ENCODE measurements around the gene PMEL.
"Not testable (repeated sequence)": the region's sequence is repeated elsewhere in the genome, so short reads cannot be mapped to it uniquely, and the experiment has no call there.

Gene PMEL

DNA sequence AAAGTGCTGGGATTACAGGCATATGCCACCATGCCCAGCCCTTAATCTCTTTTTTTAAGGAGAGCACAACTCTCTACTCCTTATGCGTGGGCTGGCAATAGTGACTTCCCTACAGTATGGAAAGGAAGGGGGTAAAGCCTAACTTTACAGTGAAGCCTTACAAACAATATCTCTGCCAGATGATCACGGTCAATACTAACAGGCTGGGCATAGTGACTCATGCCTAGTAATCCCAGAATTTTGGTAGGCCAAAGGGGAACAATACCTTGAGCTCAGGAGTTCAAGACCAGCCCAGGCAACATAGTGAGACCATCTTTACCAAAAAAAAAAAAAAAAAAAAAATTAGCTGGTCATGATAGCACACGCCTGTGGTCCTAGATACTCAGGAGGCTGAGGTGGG is 43.7 kb downstream of the PMEL start:
- H3K4me3 ChIP-seq (ENCODE audit: low read length), result no peak overlapping the region
- no peaks in the 10 kb centered on the region; the same call in 1 of the 2 replicates for H3K36me3 ChIP-seq (ENCODE audit: control insufficient read depth, insufficient read depth, low read length)
- no peaks in the 10 kb centered on the region for H3K4me1 ChIP-seq (ENCODE audit: control insufficient read depth, insufficient read depth, low read length)
- no CpG with 5 or more reads among the region's 3 CpGs for WGBS (ENCODE audit: insufficient coverage, insufficient read length)
- H3K9me3 ChIP-seq (ENCODE audit: control insufficient read depth, insufficient read depth, low read length), result no peaks in the 10 kb centered on the region
- no peak overlapping the region for H3K27ac ChIP-seq (ENCODE audit: low read length)
- no peaks in the 10 kb centered on the region for H3K27me3 ChIP-seq (ENCODE audit: control insufficient read depth, insufficient read depth, low read length)
- no peak for DNase-seq (ENCODE audit: low read depth, low spot score)

DNA sequence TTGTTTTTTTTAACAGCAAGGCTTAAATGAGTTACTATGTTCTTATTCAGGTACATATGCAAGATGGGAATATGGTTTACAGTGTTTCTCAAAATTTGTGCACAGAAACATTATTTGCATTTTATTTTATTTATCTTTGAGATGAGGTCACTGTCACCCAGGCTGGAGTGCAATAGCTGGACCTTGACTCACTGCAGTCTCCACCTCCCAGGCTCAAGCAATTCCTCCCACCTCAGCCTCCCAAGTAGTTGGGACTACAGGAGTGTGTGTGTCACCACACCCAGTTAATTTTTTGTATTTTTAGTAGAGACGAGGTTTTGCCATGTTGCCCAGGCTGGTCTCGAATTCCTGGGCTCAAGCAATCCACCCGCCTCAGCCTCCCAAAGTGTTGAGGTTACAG is 46.8 kb downstream of the PMEL start:
- WGBS (ENCODE audit: insufficient coverage, insufficient read length), result no CpG with 5 or more reads among the region's 3 CpGs
- not testable (repeated sequence) for H3K27ac ChIP-seq (ENCODE audit: low read length); H3K9me3 ChIP-seq (ENCODE audit: control insufficient read depth, insufficient read depth, low read length); H3K4me3 ChIP-seq (ENCODE audit: low read length); H3K36me3 ChIP-seq (ENCODE audit: control insufficient read depth, insufficient read depth, low read length); H3K27me3 ChIP-seq (ENCODE audit: control insufficient read depth, insufficient read depth, low read length); DNase-seq (ENCODE audit: low read depth, low spot score); H3K4me1 ChIP-seq (ENCODE audit: control insufficient read depth, insufficient read depth, low read length)

DNA sequence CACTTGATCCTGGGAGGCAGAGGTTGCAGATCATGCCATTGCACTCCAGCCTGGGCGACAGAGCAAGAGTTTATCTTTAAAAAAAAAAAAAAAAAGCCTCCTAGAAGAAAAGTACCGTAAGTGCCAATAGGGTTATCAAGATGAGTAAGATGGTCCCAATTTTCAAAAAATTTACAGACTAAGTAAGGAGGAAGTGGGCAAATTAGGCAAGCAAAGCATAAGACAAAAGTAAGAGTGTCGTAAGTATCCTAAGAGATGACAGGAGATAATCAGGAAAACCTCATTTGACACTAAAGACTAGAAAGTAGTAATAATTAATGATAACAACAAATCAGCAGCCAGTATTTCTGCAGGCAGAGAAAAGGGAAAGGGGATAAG is 50.4 kb downstream of the PMEL start:
- no peaks in the 10 kb centered on the region for H3K4me1 ChIP-seq (ENCODE audit: control insufficient read depth, insufficient read depth, low read length)
- DNase-seq (ENCODE audit: low read depth, low spot score), result no peak
- no peaks in the 10 kb centered on the region for H3K9me3 ChIP-seq (ENCODE audit: control insufficient read depth, insufficient read depth, low read length)
- no peaks in the 10 kb centered on the region for H3K36me3 ChIP-seq (ENCODE audit: control insufficient read depth, insufficient read depth, low read length)
- no peak overlapping the region for H3K4me3 ChIP-seq (ENCODE audit: low read length)
- no peak overlapping the region for H3K27ac ChIP-seq (ENCODE audit: low read length)
- H3K27me3 ChIP-seq (ENCODE audit: control insufficient read depth, insufficient read depth, low read length), result no peaks in the 10 kb centered on the region
- WGBS (ENCODE audit: insufficient coverage, insufficient read length), result no CpG with 5 or more reads among the region's 3 CpGs

DNA sequence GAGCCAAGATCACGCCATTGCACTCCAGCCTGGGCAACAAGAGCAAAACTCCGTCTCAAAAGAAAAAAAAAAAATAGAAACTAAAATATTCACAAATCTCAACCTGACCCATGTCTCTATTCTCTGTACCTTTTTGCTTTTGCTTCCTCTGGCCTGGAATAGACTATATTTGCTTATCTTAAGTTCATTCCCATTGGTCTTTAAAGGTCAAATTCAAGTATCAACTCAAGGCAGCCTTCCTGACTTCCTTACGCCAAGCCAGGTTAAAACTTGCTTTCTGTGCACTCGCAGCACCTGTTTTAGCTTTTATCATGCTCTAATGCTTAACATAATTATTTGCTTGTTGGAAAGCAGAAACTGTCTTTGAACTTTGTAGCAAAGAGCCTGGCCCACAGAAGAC is 52.9 kb downstream of the PMEL start:
- no peaks in the 10 kb centered on the region for H3K9me3 ChIP-seq (ENCODE audit: control insufficient read depth, insufficient read depth, low read length)
- no peak overlapping the region for H3K27ac ChIP-seq (ENCODE audit: low read length)
- H3K36me3 ChIP-seq (ENCODE audit: control insufficient read depth, insufficient read depth, low read length), result no peaks in the 10 kb centered on the region
- H3K4me1 ChIP-seq (ENCODE audit: control insufficient read depth, insufficient read depth, low read length), result no peaks in the 10 kb centered on the region
- DNase-seq (ENCODE audit: low read depth, low spot score), result no peak
- no peaks in the 10 kb centered on the region for H3K27me3 ChIP-seq (ENCODE audit: control insufficient read depth, insufficient read depth, low read length)
- no CpG with 5 or more reads among the region's 4 CpGs for WGBS (ENCODE audit: insufficient coverage, insufficient read length)
- no peak overlapping the region for H3K4me3 ChIP-seq (ENCODE audit: low read length)

DNA sequence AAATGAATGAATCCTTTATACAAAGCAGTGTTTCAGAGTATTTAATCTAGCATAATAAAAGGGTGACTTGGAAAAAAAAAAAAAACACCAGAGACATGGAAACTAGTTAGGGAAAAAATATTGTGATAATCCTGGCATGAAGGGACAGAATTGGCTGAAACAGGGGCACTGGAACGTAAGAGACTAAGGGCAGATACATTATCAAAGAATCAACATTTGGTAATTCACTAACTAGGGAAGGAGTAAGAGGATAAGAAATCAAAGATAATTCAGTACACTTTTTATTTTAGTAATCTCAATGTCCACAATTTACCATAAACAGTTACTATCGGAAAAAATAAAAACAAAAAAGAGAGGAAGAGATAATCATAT is 56.3 kb downstream of the PMEL start:
- Histone ChIP-seq H3K9me3 (ENCODE audit: control insufficient read depth, insufficient read depth, low read length) (no peaks in the 10 kb centered on the region), H3K4me1 (ENCODE audit: control insufficient read depth, insufficient read depth, low read length) (no peaks in the 10 kb centered on the region), H3K27me3 (ENCODE audit: control insufficient read depth, insufficient read depth, low read length) (no peaks in the 10 kb centered on the region), H3K27ac (ENCODE audit: low read length) (no peak overlapping the region), H3K4me3 (ENCODE audit: low read length) (no peak overlapping the region), H3K36me3 (ENCODE audit: control insufficient read depth, insufficient read depth, low read length) (no peaks in the 10 kb centered on the region)
- no CpG with 5 or more reads among the region's 2 CpGs for WGBS (ENCODE audit: insufficient coverage, insufficient read length)
- no peak for DNase-seq (ENCODE audit: low read depth, low spot score)

DNA sequence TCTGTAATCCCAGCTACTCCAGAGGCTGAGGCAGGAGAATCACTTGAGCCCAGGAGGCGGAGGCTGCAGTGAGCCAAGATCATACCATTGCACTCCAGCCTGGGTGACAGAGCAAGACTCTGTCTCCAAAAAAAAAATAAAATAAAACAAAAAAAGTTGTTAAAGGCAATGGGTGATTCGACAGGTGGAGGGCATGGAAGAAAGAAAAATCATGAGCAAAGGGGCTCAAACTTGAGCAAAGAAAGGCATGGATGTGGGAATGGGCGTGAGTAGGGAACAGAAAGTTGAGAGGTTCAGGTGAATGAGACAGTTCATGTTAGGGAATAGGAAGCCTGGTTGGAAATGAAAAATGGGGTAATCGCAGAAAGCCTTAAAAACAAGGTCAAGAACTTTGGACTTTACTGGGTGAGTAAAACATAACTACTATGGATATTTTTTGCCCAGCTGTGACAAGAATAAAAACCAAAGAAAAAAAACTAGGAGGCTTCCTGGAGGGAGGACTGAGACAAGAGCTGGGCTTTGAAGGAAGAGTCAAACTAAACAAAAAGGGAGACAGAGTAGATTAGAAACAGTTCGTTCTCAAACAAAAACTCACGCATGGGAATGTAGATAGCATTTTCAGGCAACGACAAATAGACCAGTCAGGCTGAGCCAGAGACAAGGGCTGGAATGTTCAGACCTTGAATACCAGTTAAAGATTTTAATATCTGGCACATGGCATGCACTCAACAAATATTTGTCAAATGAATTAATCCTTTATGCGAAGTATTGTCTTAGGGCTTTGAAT is 56.9 kb downstream of the PMEL start:
- no peak overlapping the region for H3K27ac ChIP-seq (ENCODE audit: low read length)
- no CpG with 5 or more reads among the region's 8 CpGs for WGBS (ENCODE audit: insufficient coverage, insufficient read length)
- no peak for DNase-seq (ENCODE audit: low read depth, low spot score)
- H3K9me3 ChIP-seq (ENCODE audit: control insufficient read depth, insufficient read depth, low read length), result no peaks in the 10 kb centered on the region
- H3K27me3 ChIP-seq (ENCODE audit: control insufficient read depth, insufficient read depth, low read length), result no peaks in the 10 kb centered on the region
- no peaks in the 10 kb centered on the region for H3K4me1 ChIP-seq (ENCODE audit: control insufficient read depth, insufficient read depth, low read length)
- H3K36me3 ChIP-seq (ENCODE audit: control insufficient read depth, insufficient read depth, low read length), result no peaks in the 10 kb centered on the region
- no peak overlapping the region for H3K4me3 ChIP-seq (ENCODE audit: low read length)

DNA sequence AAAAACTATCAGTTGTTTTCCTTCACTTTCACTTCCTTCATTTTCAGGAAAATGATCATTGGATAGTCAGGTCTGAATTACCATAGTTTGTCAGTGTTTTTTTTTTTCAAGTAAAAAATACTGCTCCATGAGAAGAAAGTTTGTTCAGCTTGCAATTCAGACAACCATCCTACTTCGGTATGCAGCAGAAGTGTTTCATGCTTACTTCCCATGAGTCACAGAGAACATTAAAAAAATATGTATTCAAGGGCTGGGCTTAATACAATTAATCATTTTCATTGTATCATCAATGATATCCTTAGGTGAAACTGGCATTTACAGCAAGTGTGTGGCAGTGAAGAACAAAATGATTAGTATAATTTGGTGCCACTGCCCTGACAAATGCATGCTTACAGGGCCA is 59.8 kb downstream of the PMEL start:
- no peak overlapping the region for H3K27ac ChIP-seq (ENCODE audit: low read length)
- no peaks in the 10 kb centered on the region for H3K9me3 ChIP-seq (ENCODE audit: control insufficient read depth, insufficient read depth, low read length)
- H3K36me3 ChIP-seq (ENCODE audit: control insufficient read depth, insufficient read depth, low read length), result peaks cover 11% of the 10 kb centered on the region
- no CpG with 5 or more reads among the region's 1 CpG for WGBS (ENCODE audit: insufficient coverage, insufficient read length)
- H3K4me1 ChIP-seq (ENCODE audit: control insufficient read depth, insufficient read depth, low read length), result no peaks in the 10 kb centered on the region
- no peak for DNase-seq (ENCODE audit: low read depth, low spot score)
- no peaks in the 10 kb centered on the region for H3K27me3 ChIP-seq (ENCODE audit: control insufficient read depth, insufficient read depth, low read length)
- no peak overlapping the region for H3K4me3 ChIP-seq (ENCODE audit: low read length)

Measured in iPS DF 6.9 (cell line).